ENCODE results near the gene NT5DC1.
"Not testable (repeated sequence)": the region's sequence is repeated elsewhere in the genome, so short reads cannot be mapped to it uniquely, and the experiment has no call there.

Gene NT5DC1

DNA sequence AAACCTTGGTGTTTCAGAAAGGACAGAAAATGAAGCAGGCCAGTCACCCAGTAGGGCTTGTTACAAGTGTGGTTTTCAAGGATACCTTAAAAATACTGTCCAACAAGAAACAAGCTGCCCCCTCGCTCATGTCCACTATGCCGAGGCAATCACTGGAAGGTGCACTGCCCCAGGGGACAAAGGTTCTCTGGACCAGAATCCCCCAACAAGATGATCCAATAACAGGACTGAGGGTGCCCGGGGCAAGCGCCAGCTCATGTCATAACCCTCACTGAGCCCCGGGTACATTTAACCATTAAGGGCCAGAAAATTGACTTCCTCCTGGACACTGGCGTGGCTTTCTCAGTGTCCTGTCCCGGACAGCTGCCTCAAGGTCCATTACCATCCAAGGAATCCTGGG lies 6.6 kb upstream of the NT5DC1 start:
- H3K4me3 ChIP-seq (ENCODE audit: low read length): no peak overlapping the region
- no peaks in the 10 kb centered on the region for H3K36me3 ChIP-seq (ENCODE audit: insufficient read depth, low read length)
- no peak overlapping the region for H3K9ac ChIP-seq (ENCODE audit: low read depth, low read length)
- WGBS: 95% methylated on average over 7 of the region's 7 CpGs
- no peaks in the 10 kb centered on the region for H3K27me3 ChIP-seq (ENCODE audit: insufficient read depth, low read length)
- H3K9me3 ChIP-seq (ENCODE audit: insufficient read depth, low read depth, low read length): peaks cover 16% of the 10 kb centered on the region
- H3K4me1 ChIP-seq (ENCODE audit: insufficient read depth, low read length): no peaks in the 10 kb centered on the region
- no peak overlapping the region for H3K27ac ChIP-seq (ENCODE audit: low read depth, low read length)

GRCh38 chr6:116096048-116096759 lies 4.4 kb upstream of the NT5DC1 start:
- 90% methylated on average over 9 of the region's 9 CpGs for WGBS
- not testable (repeated sequence) for H3K36me3 ChIP-seq (ENCODE audit: insufficient read depth, low read length); H3K4me3 ChIP-seq (ENCODE audit: low read length); H3K4me1 ChIP-seq (ENCODE audit: insufficient read depth, low read length); H3K9ac ChIP-seq (ENCODE audit: low read depth, low read length); H3K27ac ChIP-seq (ENCODE audit: low read depth, low read length); H3K27me3 ChIP-seq (ENCODE audit: insufficient read depth, low read length)
- peaks cover 16% of the 10 kb centered on the region for H3K9me3 ChIP-seq (ENCODE audit: insufficient read depth, low read depth, low read length)

DNA sequence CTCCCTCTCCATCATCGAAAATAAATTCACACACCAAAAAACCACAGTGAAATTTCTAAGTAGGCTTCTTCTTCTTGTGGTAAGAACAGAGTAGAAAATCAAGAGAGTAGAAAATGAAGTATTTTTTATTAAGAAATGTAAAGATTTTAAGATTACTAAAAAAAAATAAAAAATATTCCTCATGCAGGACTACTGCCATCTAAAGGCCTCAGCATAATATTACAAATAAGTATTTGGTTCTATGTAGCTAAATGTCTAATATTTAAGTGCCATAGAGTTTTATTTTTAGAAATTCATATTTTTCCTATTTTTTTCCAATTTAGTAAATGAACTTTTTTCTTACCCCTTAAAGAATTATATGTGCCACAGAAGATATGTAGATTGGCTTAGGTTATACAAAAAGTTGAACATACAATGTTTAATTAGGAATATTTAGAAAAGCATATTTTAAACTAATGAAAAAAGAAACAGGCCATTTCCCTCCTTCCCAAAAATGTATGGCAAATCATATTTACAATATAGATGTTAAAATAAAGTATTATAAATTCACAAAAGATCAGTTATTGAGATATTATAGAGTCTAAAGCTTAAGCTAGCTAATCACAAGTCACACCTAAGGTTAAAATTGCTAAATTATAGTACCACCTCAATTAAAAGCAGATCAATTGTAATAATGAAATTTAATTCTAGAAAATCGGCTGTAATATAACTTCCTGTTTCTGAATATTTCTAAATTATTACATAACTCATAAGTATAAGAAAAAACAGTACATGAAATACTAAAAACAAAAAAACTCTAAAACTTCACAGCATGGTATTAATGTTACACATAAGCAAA lies 3.5 kb upstream of the NT5DC1 start:
- Histone ChIP-seq H3K27me3 (ENCODE audit: insufficient read depth, low read length) (peaks cover 5% of the 10 kb centered on the region), H3K27ac (ENCODE audit: low read depth, low read length) (no peak overlapping the region), H3K4me3 (ENCODE audit: low read length) (no peak overlapping the region), H3K4me1 (ENCODE audit: insufficient read depth, low read length) (peaks cover 7% of the 10 kb centered on the region; the same call in 1 of the 2 replicates), H3K9ac (ENCODE audit: low read depth, low read length) (no peak overlapping the region), H3K9me3 (ENCODE audit: insufficient read depth, low read depth, low read length) (peaks cover 16% of the 10 kb centered on the region), H3K36me3 (ENCODE audit: insufficient read depth, low read length) (no peaks in the 10 kb centered on the region)
- no CpG with 5 or more reads among the region's 2 CpGs for WGBS

GRCh38 chr6:116099036-116099435 lies 1.6 kb upstream of the NT5DC1 start:
- Histone ChIP-seq H3K4me3 (ENCODE audit: low read length) (no peak overlapping the region), H3K36me3 (ENCODE audit: insufficient read depth, low read length) (no peaks in the 10 kb centered on the region), H3K4me1 (ENCODE audit: insufficient read depth, low read length) (peaks cover 24% of the 10 kb centered on the region), H3K27ac (ENCODE audit: low read depth, low read length) (no peak overlapping the region), H3K27me3 (ENCODE audit: insufficient read depth, low read length) (peaks cover 5% of the 10 kb centered on the region), H3K9me3 (ENCODE audit: insufficient read depth, low read depth, low read length) (peaks cover 16% of the 10 kb centered on the region), H3K9ac (ENCODE audit: low read depth, low read length) (no peak overlapping the region)
- WGBS: 100% methylated on average over 1 of the region's 1 CpG

- peaks cover 5% of the 10 kb centered on the region for H3K27me3 ChIP-seq (ENCODE audit: insufficient read depth, low read length)
- H3K36me3 ChIP-seq (ENCODE audit: insufficient read depth, low read length): no peaks in the 10 kb centered on the region
- WGBS: 4% methylated on average over 11 of the region's 12 CpGs
- H3K4me3 ChIP-seq (ENCODE audit: low read length): peak overlapping the region; percentile 81
- peaks cover 44% of the 10 kb centered on the region for H3K4me1 ChIP-seq (ENCODE audit: insufficient read depth, low read length)
- H3K9ac ChIP-seq (ENCODE audit: low read depth, low read length): peak overlapping the region; percentile 93
- H3K9me3 ChIP-seq (ENCODE audit: insufficient read depth, low read depth, low read length): peaks cover 6% of the 10 kb centered on the region
- H3K27ac ChIP-seq (ENCODE audit: low read depth, low read length): peak overlapping the region; percentile 93; the same call in 1 of the 2 replicates
These were observed 657 bp downstream of the NT5DC1 start for GRCh38 chr6:116101302-116101718.

- H3K27me3 ChIP-seq (ENCODE audit: insufficient read depth, low read length): peaks cover 5% of the 10 kb centered on the region
- peak overlapping the region; percentile 81 for H3K4me3 ChIP-seq (ENCODE audit: low read length)
- H3K9ac ChIP-seq (ENCODE audit: low read depth, low read length): peak overlapping the region; percentile 93; the same call in 1 of the 2 replicates
- H3K4me1 ChIP-seq (ENCODE audit: insufficient read depth, low read length): peaks cover 49% of the 10 kb centered on the region
- H3K36me3 ChIP-seq (ENCODE audit: insufficient read depth, low read length): no peaks in the 10 kb centered on the region
- 82% methylated on average over 2 of the region's 2 CpGs for WGBS
- no peak overlapping the region for H3K27ac ChIP-seq (ENCODE audit: low read depth, low read length)
- 0 out of 2 replicates have a peak, but pooled peaks cover 1% of the 10 kb centered on the region for H3K9me3 ChIP-seq (ENCODE audit: insufficient read depth, low read depth, low read length)
These were observed 1.1 kb downstream of the NT5DC1 start for GRCh38 chr6:116101790-116102189.

DNA sequence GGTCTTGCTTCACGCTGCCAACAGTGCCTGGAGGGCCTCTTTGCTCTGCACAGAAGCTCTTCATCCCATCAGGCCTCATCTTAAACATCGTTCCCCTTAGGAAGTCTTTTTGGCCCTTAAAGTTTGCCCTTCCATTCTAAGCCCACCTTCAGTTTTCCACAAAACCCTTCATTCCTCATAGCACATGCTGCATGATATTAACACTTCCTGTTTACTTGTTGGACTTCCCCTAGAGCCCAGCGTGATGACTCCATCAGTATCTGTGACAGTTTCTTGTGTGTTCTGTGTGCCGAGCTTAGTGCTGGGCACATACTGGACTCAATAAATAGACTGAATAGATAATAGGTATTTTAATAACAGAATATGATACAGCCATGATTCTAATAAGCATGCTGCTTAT lies 2.2 kb downstream of the NT5DC1 start:
- Histone ChIP-seq H3K9ac (ENCODE audit: low read depth, low read length) (no peak overlapping the region), H3K27me3 (ENCODE audit: insufficient read depth, low read length) (peaks cover 5% of the 10 kb centered on the region), H3K27ac (ENCODE audit: low read depth, low read length) (no peak overlapping the region), H3K36me3 (ENCODE audit: insufficient read depth, low read length) (no peaks in the 10 kb centered on the region), H3K4me3 (ENCODE audit: low read length) (no peak overlapping the region), H3K9me3 (ENCODE audit: insufficient read depth, low read depth, low read length) (no peaks in the 10 kb centered on the region), H3K4me1 (ENCODE audit: insufficient read depth, low read length) (peaks cover 57% of the 10 kb centered on the region)
- WGBS: 93% methylated on average over 3 of the region's 4 CpGs

GRCh38 chr6:116104636-116105035 lies 4.0 kb downstream of the NT5DC1 start:
- peaks cover 73% of the 10 kb centered on the region for H3K4me1 ChIP-seq (ENCODE audit: insufficient read depth, low read length)
- H3K27ac ChIP-seq (ENCODE audit: low read depth, low read length): no peak overlapping the region
- peaks cover 4% of the 10 kb centered on the region for H3K27me3 ChIP-seq (ENCODE audit: insufficient read depth, low read length)
- H3K36me3 ChIP-seq (ENCODE audit: insufficient read depth, low read length): peaks cover 16% of the 10 kb centered on the region
- H3K9me3 ChIP-seq (ENCODE audit: insufficient read depth, low read depth, low read length): no peaks in the 10 kb centered on the region
- WGBS: 94% methylated on average over 1 of the region's 1 CpG
- no peak overlapping the region for H3K9ac ChIP-seq (ENCODE audit: low read depth, low read length)
- H3K4me3 ChIP-seq (ENCODE audit: low read length): no peak overlapping the region

DNA sequence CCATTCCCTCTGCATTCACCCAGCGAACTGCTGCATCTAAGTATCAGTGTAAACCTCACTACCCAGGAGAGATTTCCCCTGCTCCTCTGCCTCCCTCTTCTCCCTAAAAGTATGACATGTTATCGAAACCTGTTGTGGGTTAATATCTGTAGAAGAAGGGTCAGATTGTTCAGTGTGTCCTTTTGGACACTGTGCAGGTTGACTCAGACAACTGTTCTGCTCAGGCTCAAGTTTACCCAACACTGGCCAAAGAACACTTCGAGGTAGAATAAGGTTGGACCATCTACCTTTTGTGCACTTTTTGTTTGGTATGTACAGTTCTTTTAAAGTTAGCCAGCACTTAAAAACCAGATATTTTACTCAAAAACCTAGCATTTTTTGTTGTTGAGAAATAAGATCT lies 4.6 kb downstream of the NT5DC1 start:
- no peak overlapping the region for H3K4me3 ChIP-seq (ENCODE audit: low read length)
- 90% methylated on average over 3 of the region's 3 CpGs for WGBS
- H3K27me3 ChIP-seq (ENCODE audit: insufficient read depth, low read length): no peaks in the 10 kb centered on the region; the same call in 1 of the 2 replicates
- H3K36me3 ChIP-seq (ENCODE audit: insufficient read depth, low read length): peaks cover 23% of the 10 kb centered on the region
- H3K4me1 ChIP-seq (ENCODE audit: insufficient read depth, low read length): peaks cover 75% of the 10 kb centered on the region
- H3K9ac ChIP-seq (ENCODE audit: low read depth, low read length): no peak overlapping the region
- H3K27ac ChIP-seq (ENCODE audit: low read depth, low read length): peak overlapping the region; percentile 39; the same call in 1 of the 2 replicates
- H3K9me3 ChIP-seq (ENCODE audit: insufficient read depth, low read depth, low read length): no peaks in the 10 kb centered on the region

DNA sequence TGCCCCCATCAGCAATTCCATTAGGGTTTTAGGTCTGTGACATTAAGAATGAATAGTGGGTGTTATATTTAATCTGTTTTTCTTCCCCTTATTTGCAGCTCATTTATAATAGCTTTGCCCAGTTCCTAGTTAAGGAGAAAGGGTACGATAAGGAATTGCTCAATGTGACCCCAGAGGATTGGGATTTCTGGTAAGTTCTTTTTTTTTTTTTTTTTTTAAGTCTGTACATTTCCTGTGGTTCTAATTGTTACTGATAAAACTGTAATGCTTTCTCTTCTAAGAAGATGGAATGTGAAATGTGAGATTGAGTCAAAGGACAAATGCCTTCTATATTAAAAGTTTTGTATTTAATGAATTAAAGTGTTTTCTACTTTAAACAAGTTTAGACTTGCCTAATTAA lies 5.5 kb downstream of the NT5DC1 start:
- peak overlapping the region; percentile 23 for H3K4me3 ChIP-seq (ENCODE audit: low read length)
- WGBS: 89% methylated on average over 1 of the region's 1 CpG
- peak overlapping the region; percentile 91 for H3K27ac ChIP-seq (ENCODE audit: low read depth, low read length)
- peaks cover 75% of the 10 kb centered on the region for H3K4me1 ChIP-seq (ENCODE audit: insufficient read depth, low read length)
- H3K9ac ChIP-seq (ENCODE audit: low read depth, low read length): peak overlapping the region; percentile 62; the same call in 1 of the 2 replicates
- peaks cover 32% of the 10 kb centered on the region for H3K36me3 ChIP-seq (ENCODE audit: insufficient read depth, low read length)
- no peaks in the 10 kb centered on the region for H3K27me3 ChIP-seq (ENCODE audit: insufficient read depth, low read length)
- H3K9me3 ChIP-seq (ENCODE audit: insufficient read depth, low read depth, low read length): no peaks in the 10 kb centered on the region

DNA sequence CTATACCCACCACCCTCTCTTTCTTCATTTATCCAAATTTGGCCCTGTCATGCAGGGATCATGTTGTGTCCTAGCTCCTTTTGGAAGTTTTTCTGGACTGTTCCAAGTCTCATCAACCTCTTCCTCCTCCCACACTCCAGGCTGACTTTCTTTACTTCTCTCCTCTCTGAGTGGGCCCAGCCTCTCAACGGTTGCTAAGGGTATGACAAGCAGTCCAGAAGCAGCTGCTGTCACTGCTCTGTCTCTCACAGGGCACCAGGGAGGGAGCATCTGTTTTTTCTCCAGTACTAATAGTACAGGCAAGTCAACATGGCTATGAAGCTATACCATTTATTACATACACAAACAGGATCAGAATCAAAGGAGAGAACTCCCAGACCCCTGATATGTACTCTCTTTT lies 8.2 kb downstream of the NT5DC1 start:
- Histone ChIP-seq H3K4me1 (ENCODE audit: insufficient read depth, low read length) (peaks cover 53% of the 10 kb centered on the region), H3K9me3 (ENCODE audit: insufficient read depth, low read depth, low read length) (no peaks in the 10 kb centered on the region), H3K36me3 (ENCODE audit: insufficient read depth, low read length) (peaks cover 57% of the 10 kb centered on the region), H3K27me3 (ENCODE audit: insufficient read depth, low read length) (no peaks in the 10 kb centered on the region), H3K4me3 (ENCODE audit: low read length) (no peak overlapping the region), H3K27ac (ENCODE audit: low read depth, low read length) (no peak overlapping the region), H3K9ac (ENCODE audit: low read depth, low read length) (no peak overlapping the region)
- WGBS: 83% methylated on average over 1 of the region's 1 CpG
